Measurements from ENCODE around the gene DIPK2A. TPM values are rescaled to one million over a fixed set of nuclear protein-coding genes. Genes with fewer than 3 reads are reported as not detected.
A peak's percentile ranks its signal among the peaks of the same experiment; 100 is the strongest.

Gene DIPK2A
- total RNA-seq, 2 experiments from 2014 or later: 22.4 to 24.8 TPM

DNA sequence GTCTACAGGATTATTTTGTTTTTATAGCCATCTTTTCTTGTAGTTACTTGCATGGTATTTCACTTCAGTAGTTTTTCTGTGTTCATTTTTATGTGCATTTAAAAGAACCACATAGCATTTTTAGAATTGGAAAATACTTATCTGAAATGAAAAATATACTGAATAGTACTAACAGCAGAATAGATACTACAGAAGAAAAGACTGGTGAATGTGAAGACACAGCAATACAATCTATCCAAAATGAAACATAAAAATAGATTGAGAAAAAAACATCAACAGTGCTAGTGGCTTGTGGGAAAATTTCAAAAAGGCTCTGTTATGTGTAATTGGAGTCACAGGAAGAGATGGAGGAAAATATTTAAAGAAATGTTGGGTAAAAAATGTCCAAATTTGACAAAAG, 12.7 kb upstream of the DIPK2A start:
- Mint-ChIP-seq H3K9me3 (peaks cover 5% of the 10 kb centered on the region), H3K36me3 (ENCODE audit: low read depth) (no peaks in the 10 kb centered on the region), H3K27me3 (peaks cover 28% of the 10 kb centered on the region), H3K4me1 (no peaks in the 10 kb centered on the region), H3K27ac (no peak overlapping the region), H3K4me3 (no peak overlapping the region)
- DNase-seq: no peak
- ChIA-PET CTCF (no interaction called here), POLR2A (no interaction called here)

DNA sequence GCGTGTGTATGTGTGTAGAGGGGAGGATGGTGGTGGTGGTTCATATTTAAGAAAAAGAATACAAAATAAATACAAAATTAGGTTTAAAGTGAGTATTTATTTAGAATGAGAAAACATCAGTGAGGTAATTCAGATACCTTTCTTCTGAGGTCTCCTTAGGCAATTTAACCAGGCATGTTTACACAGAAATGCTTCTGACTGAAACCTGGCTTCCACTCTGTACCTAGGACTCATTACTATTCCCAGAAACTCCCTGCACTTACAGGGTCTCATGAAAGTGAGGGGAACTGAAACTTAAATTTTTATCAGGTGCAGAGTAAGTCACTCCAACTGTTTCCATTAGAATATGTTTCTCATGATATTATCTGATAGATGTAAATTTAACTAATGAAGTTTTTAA, 10.3 kb upstream of the DIPK2A start:
- CTCF ChIA-PET: no interaction called here
- Mint-ChIP-seq H3K36me3 (ENCODE audit: low read depth) (no peaks in the 10 kb centered on the region), H3K4me3 (no peak overlapping the region), H3K27ac (no peak overlapping the region), H3K4me1 (no peaks in the 10 kb centered on the region), H3K27me3 (peaks cover 31% of the 10 kb centered on the region), H3K9me3 (peaks cover 5% of the 10 kb centered on the region)
- POLR2A ChIA-PET: no interaction called here
- DNase-seq: no peak

DNA sequence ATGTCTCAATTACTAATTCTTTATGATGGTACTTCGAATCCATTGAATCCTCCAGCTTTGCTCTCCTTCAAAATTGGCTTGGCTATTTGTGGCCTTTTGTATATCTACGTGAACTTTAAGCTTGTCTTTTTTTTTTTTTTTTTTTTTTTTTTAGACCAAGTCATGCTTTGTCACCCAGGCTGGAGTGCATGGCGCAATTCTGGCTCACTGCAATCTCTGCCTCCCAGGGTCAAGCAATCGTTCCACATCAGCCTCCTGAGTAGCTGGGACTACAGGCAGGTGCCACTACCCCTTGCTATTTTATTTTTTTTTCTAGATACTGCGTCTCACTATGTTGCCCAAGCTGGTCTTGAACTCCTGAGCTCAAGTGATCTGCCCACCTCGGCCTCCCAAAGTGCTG, 7.7 kb upstream of the DIPK2A start:
- no peak overlapping the region for H3K27ac Mint-ChIP-seq
- peaks cover 4% of the 10 kb centered on the region for H3K9me3 Mint-ChIP-seq
- H3K4me3 Mint-ChIP-seq: no peak overlapping the region
- DNase-seq: no peak
- H3K27me3 Mint-ChIP-seq: peaks cover 29% of the 10 kb centered on the region
- no peaks in the 10 kb centered on the region for H3K4me1 Mint-ChIP-seq
- ChIA-PET CTCF (interaction anchor here (1.1 to 1.6 kb wide), 2 partner anchors 8 to 11 kb away, joined by 3 to 6 read pairs; partner anchors contain the start of gene DIPK2A), POLR2A (no interaction called here)
- no peaks in the 10 kb centered on the region for H3K36me3 Mint-ChIP-seq (ENCODE audit: low read depth)

DNA sequence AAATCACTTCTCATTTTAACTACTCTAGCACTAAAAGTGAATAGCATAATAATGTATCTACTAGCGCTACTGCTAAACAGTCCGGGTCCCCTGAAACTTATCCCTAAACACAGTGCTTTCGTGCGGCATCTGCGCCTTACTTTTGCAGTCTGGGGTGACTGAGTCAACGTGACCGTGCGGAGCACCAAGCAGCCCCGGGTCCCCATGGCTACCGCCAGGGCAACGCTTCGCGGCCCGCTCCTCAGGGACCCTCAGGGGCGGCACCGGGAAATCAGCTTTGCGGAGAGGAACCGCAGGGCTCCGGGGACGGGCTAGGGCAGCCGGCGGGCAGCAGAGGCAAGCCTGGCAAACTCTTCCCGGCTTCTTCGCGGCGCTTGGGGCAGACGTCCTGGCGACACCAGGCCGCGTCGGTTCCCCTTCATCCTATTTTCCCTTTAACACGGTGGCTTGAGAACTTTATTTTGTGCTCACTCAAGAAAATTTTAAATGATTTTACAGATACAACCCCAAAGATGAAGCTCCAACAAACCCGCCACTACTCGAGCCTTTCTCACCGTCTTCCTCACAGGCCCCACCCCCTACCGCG, 757 bp upstream of the DIPK2A start:
- ChIA-PET CTCF (interaction anchor here (1.0 to 3.7 kb wide), 5 partner anchors 8 to 134 kb away, joined by 3 to 18 read pairs (median 5); no protein-coding TSS in a partner anchor), POLR2A (interaction anchor here (1.1 to 1.6 kb wide), 2 partner anchors 146 to 1247 kb away, joined by 3 read pairs; partner anchors contain the start of gene TRPC1)
- Mint-ChIP-seq H3K4me3 (peak overlapping the region; percentile 92), H3K27me3 (peaks cover 15% of the 10 kb centered on the region), H3K27ac (peak overlapping the region; percentile 96), H3K4me1 (peaks cover 23% of the 10 kb centered on the region), H3K9me3 (no peaks in the 10 kb centered on the region), H3K36me3 (ENCODE audit: low read depth) (no peaks in the 10 kb centered on the region)
- peak; percentile 58 for DNase-seq

DNA sequence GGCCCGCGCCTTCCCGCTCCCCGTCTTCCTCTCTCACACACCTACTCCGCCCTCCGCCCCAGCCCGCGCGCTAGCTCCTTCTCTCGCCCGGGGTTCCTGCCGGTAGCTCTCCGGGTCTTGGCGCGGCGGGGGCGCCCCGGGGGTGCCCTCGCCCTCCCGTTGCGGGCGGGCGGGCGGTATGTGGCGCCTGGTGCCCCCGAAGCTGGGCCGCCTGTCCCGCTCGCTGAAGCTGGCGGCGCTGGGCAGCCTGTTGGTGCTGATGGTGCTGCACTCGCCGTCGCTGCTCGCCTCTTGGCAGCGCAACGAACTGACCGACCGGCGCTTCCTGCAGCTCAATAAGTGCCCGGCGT, 507 bp downstream of the DIPK2A start:
- Mint-ChIP-seq H3K27me3 (peaks cover 8% of the 10 kb centered on the region), H3K36me3 (ENCODE audit: low read depth) (no peaks in the 10 kb centered on the region), H3K4me3 (peak overlapping the region; percentile 92), H3K4me1 (peaks cover 28% of the 10 kb centered on the region), H3K9me3 (no peaks in the 10 kb centered on the region), H3K27ac (peak overlapping the region; percentile 96)
- DNase-seq: no peak
- CTCF ChIA-PET: interaction anchor here (0.7 to 3.7 kb wide), 10 partner anchors 8 to 155 kb away, joined by 3 to 18 read pairs (median 4); no protein-coding TSS in a partner anchor
- POLR2A ChIA-PET: interaction anchor here (0.7 to 1.6 kb wide), 3 partner anchors 123 to 229 kb away, joined by 3 to 4 read pairs (median 3); no protein-coding TSS in a partner anchor

DNA sequence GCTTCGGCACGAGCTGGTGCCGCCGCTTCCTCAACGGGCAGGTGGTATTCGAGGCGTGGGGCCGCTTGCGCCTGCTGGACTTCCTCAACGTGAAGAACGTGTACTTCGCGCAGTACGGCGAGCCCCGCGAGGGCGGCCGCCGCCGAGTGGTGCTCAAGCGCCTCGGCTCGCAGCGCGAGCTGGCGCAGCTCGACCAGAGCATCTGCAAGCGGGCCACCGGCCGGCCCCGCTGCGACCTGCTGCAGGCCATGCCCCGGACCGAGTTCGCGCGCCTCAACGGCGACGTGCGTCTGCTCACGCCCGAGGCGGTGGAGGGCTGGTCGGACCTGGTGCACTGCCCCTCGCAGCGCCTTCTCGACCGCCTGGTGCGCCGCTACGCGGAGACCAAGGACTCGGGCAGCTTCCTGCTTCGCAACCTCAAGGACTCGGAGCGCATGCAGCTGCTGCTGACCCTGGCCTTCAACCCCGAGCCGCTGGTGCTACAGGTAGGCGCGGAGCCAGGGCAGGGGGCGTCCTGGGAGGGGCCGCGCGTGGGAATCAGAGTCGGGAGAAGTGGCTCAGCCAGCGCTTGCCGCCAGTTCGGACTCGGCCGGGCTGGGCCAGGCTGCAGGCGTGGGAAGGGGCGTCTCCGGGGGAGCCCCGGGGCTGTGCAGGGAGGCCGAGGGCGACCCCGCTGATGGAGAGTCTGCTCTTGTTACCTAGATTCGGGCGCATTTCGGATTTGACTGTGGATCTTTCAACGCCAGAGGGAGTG, 1.1 kb downstream of the DIPK2A start:
- ChIA-PET CTCF (interaction anchor here (0.7 to 3.7 kb wide), 7 partner anchors 8 to 155 kb away, joined by 3 to 18 read pairs (median 3); no protein-coding TSS in a partner anchor), POLR2A (interaction anchor here (1.4 to 1.6 kb wide), 2 partner anchors 123 to 147 kb away, joined by 3 read pairs; no protein-coding TSS in a partner anchor)
- Mint-ChIP-seq H3K9me3 (no peaks in the 10 kb centered on the region), H3K27ac (peak overlapping the region; percentile 96), H3K4me3 (peak overlapping the region; percentile 92), H3K4me1 (peaks cover 34% of the 10 kb centered on the region), H3K36me3 (ENCODE audit: low read depth) (no peaks in the 10 kb centered on the region), H3K27me3 (peaks cover 5% of the 10 kb centered on the region)
- peak; percentile 52 for DNase-seq

DNA sequence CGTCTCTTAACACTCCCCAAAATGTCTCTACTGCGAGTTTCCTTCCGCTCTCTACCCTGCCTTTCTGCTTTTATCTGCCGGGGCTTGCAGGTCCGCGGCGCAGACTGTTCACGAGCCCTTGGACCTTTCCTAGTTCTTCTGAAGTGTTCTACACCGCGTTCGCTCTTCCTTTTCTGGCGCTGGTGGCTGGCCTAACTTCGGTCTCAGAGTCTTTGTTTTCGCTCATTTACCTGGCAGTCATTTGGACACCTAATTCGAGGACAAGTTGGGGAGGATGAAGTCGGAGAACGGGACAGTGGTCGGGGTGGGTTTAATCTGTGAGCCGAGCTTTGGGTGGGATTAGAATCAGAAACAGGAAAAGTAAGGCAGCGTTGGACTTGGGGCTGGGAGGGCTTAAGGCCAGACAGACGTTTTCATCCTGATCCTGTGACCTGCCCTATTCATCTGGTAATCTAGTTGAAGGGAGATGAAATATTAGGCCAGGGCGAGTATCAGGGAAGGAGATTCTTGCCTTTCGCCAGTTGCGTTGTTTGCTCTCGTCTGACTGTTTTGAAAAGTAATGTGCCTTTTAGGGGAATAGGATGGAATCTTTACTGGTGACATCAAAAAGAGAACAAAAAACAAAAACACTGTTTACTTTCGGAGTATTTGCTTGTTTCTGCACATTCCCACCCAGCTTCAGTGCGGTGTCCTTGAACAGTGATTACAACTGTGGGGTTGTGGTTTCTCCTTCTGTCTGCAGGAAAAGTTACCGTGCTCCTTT, 1.8 kb downstream of the DIPK2A start:
- H3K27me3 Mint-ChIP-seq: peaks cover 5% of the 10 kb centered on the region
- peak overlapping the region; percentile 96 for H3K27ac Mint-ChIP-seq
- ChIA-PET POLR2A (no interaction called here), CTCF (interaction anchor here (3.7 kb wide), 1 partner anchor 11 kb away, joined by 18 read pairs; no protein-coding TSS in a partner anchor)
- H3K4me1 Mint-ChIP-seq: peaks cover 41% of the 10 kb centered on the region
- peak; percentile 83 for DNase-seq
- no peaks in the 10 kb centered on the region for H3K36me3 Mint-ChIP-seq (ENCODE audit: low read depth)
- no peaks in the 10 kb centered on the region for H3K9me3 Mint-ChIP-seq
- H3K4me3 Mint-ChIP-seq: peak overlapping the region; percentile 92

DNA sequence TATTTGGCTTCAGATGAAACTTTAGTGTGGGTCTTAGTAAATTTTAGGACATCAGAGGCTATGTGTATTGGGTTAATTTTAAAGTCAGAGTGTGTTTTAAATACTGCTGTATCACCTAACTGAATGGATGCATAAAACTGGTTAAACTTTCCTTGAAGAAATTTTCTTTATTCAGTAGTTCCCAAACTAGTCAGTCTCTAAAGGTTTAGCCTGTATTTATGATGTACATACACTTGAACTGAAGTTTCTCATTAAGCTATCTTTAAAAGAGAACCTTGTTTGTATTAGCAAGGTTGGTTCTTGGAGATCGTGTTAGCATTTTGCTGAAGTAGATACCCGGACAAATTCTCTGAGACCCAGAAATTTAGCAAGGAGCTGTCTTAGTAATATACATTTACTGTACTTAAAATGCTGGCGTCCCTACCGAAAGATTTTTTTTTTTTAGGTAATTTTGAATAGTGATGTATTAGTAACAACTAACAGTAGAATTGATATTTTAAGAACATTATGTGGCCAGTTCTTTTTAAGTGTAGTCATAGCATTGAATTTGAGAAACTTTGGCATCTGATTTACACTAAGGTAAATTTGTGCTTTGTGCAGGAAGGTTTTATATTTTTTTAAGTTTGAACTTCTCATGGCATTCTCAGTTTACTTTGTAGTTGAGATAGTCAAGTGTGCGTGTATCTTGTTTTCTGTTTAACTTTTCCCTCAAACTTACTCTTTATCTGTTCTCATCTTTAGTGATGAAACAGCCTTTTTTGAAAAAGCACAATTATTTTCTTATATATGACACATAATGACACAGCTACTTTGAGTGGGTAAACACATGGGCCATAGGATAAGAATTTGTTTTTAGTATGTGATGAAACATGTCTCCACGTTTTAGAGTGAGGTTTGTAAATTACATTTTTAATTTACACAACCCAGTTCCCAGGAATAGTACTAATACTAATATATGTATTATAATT, 2.9 kb downstream of the DIPK2A start:
- CTCF ChIA-PET: interaction anchor here (0.8 to 3.7 kb wide), 3 partner anchors 9 to 11 kb away, joined by 3 to 18 read pairs (median 4); no protein-coding TSS in a partner anchor
- H3K4me1 Mint-ChIP-seq: peaks cover 41% of the 10 kb centered on the region
- no peak overlapping the region for H3K27ac Mint-ChIP-seq
- H3K9me3 Mint-ChIP-seq: no peaks in the 10 kb centered on the region
- no peaks in the 10 kb centered on the region for H3K36me3 Mint-ChIP-seq (ENCODE audit: low read depth)
- H3K4me3 Mint-ChIP-seq: peak overlapping the region; percentile 92
- POLR2A ChIA-PET: no interaction called here
- peaks cover 4% of the 10 kb centered on the region for H3K27me3 Mint-ChIP-seq
- DNase-seq: no peak

DNA sequence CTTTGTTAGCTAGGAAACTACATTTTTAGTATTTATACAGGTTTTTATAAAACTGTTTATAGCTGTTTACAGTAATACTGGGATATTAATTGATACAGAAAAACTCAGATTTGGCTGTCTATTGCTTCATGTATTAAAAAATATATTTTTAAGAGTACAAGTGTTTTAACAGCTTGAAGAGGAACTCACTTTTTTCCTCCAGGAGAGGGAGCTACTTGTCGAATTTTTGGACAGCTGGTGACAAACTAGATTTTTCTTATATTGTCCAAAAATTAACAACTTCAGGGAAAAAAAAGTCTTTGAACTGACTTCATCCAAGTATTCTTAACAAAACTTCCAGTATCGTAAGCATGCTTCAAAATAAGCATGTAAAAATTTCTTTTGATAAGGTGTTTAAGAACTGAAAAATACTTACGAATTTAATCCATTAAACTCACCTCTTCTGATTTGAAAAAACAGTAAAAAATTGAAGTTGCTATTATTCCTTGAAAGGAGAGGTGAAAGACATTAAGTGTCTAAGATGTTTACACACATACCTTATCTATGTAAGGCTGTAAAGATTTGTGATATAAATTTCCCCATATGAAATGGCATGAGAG, 4.0 kb downstream of the DIPK2A start:
- no peak for DNase-seq
- H3K4me3 Mint-ChIP-seq: no peak overlapping the region
- ChIA-PET POLR2A (no interaction called here), CTCF (interaction anchor here (0.8 to 1.0 kb wide), 2 partner anchors 8 to 12 kb away, joined by 3 to 4 read pairs; no protein-coding TSS in a partner anchor)
- no peaks in the 10 kb centered on the region for H3K36me3 Mint-ChIP-seq (ENCODE audit: low read depth)
- peaks cover 34% of the 10 kb centered on the region for H3K4me1 Mint-ChIP-seq
- no peaks in the 10 kb centered on the region for H3K9me3 Mint-ChIP-seq
- no peak overlapping the region for H3K27ac Mint-ChIP-seq
- H3K27me3 Mint-ChIP-seq: no peaks in the 10 kb centered on the region

DNA sequence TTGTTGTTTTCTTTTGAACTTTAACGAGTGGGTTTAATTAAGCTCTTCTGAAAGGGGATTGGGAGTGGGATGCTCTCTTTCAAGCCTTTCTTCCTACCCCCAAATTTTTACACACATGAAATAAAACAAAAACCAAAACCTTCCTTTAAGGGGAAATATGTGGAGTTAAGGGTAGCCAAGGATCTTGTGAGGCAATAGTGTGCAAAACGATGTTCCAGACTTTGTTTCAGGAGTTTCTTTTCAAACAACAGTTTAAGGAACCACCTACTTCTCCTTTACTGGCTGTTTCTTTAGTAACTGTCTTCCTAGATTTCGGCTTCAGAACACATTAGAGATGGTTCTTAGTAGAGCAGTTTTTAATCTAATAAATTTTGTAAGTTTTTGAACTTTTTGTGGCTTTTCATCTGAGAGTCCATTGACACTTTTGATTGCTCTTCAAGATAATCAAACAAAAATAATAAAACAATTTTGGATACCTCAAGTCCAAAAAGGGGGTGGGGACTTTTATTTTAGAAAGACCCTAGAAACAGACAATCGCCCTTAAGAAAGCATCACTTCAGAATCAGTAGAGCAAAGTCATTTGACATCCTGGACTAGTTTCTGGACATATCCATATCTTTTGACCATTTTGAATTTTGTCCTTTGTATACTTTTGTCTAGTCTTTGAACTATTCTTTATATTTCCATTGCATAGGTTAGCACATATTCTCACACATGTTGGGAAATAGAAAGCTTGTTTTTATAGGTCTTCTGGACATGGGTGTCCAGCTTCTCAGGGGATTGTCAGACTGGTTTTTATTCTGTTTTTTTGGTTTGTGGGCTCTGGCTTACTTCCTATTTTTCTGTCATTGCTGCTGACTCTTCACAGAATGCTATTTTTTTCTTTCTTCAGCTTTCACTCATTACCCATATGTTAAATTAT, 6.0 kb downstream of the DIPK2A start:
- peak overlapping the region; percentile 33 for H3K27ac Mint-ChIP-seq
- no peak overlapping the region for H3K4me3 Mint-ChIP-seq
- no peaks in the 10 kb centered on the region for H3K27me3 Mint-ChIP-seq
- H3K9me3 Mint-ChIP-seq: peaks cover 3% of the 10 kb centered on the region
- CTCF ChIA-PET: interaction anchor here (0.6 to 1.0 kb wide), 2 partner anchors 38 to 280 kb away, joined by 3 read pairs; no protein-coding TSS in a partner anchor
- peaks cover 36% of the 10 kb centered on the region for H3K4me1 Mint-ChIP-seq
- POLR2A ChIA-PET: interaction anchor here (0.7 kb wide), 1 partner anchor 62 kb away, joined by 3 read pairs; no protein-coding TSS in a partner anchor
- no peak for DNase-seq
- peaks cover 10% of the 10 kb centered on the region for H3K36me3 Mint-ChIP-seq (ENCODE audit: low read depth)

DNA sequence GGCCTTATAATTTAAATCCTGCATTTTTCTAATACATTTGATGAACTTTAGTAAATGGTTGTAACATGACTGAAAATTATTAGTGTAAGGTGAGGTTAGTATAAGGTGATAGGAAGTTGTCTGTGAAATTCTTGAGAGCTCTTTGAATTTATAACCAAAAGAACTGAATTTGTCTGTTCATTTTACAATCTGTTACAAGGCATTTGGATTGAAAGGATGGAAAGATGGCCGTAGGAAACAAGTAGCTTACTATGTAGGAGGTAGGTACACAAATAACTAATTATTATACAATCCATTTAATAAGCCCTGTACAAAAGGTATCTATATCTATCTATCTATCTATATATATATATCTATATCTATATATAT, 6.6 kb downstream of the DIPK2A start:
- ChIA-PET CTCF (interaction anchor here (1.0 kb wide), 1 partner anchor 38 kb away, joined by 3 read pairs; no protein-coding TSS in a partner anchor), POLR2A (no interaction called here)
- Mint-ChIP-seq H3K4me3 (no peak overlapping the region), H3K9me3 (peaks cover 9% of the 10 kb centered on the region), H3K36me3 (ENCODE audit: low read depth) (peaks cover 17% of the 10 kb centered on the region), H3K27ac (no peak overlapping the region), H3K27me3 (no peaks in the 10 kb centered on the region), H3K4me1 (peaks cover 36% of the 10 kb centered on the region)
- no peak for DNase-seq
